Endothelial cell of umbilical vein (primary cell): ENCODE data around the gene DMRTC2. TPM values are rescaled to one million over a fixed set of nuclear protein-coding genes. Genes with fewer than 3 reads are reported as not detected.

ENCODE experiments used
- BruUV-seq: library from RNA; stranded (reverse); fragments of 400-500 nt; replicated peaks from 2 replicates; lab custom pipeline; 2021; lab: Mats Ljungman, UMichigan
- CTCF ChIA-PET: fragments of 300-600, 350-600 bp; sonication (Branson Sonifier 250); formaldehyde crosslinking; loops from one replicate; lab custom pipeline; 2021; ENCODE audit warnings: antibody characterized with exemption, inconsistent platforms; lab: Charles Lee
- POLR2A ChIA-PET: fragments of 300-600, 350-600 bp; sonication (Branson Sonifier 250); formaldehyde crosslinking; loops from one replicate; lab custom pipeline; 2021; ENCODE audit warnings: antibody characterized with exemption, inconsistent platforms; lab: Charles Lee
- DNase-seq: peaks from one replicate; pipeline ENCODE4 v3.0.0-alpha.2; 2011; ENCODE audit warnings: low read depth, low spot score
- FAIRE-seq: peaks from 2 replicates; lab custom pipeline; 2011; peaks lifted over from hg19 to GRCh38; lab: Jason Lieb, UNC
- H2AFZ ChIP-seq: 2 replicates; pipeline ENCODE4 v1.6.0; 2012; ENCODE audit warnings: low read depth, low read length, control low read depth, inconsistent platforms
- H3K27ac ChIP-seq: 2 replicates; pipeline ENCODE4 v1.5.1; 2011; ENCODE audit warnings: low read depth, mild to moderate bottlenecking, control low read depth, low read length, moderate library complexity; ENCODE audit not compliant: insufficient read depth
- H3K27me3 ChIP-seq, 2 experiments: 2 replicates each; pipeline versions ENCODE4 v1.6.0 to v1.6.1; 2011; ENCODE audit warnings: low read length in 2 of 2, mixed read lengths in 1 of 2; ENCODE audit not compliant: control insufficient read depth in 2 of 2, insufficient read depth in 2 of 2
- H3K36me3 ChIP-seq, 2 experiments: 2 replicates in 1 of 2; 3 replicates in 1 of 2; pipeline ENCODE4 v1.5.1; 2011; ENCODE audit warnings: low read length in 2 of 2, mild to moderate bottlenecking in 1 of 2, moderate library complexity in 1 of 2; ENCODE audit not compliant: control insufficient read depth in 2 of 2, insufficient read depth in 2 of 2; ENCODE audit errors: extremely low read depth in 1 of 2
- H3K4me1 ChIP-seq: 3 replicates; pipeline ENCODE4 v1.5.1; 2011; ENCODE audit warnings: mild to moderate bottlenecking, low read length; ENCODE audit not compliant: control insufficient read depth, insufficient read depth; ENCODE audit errors: extremely low read depth
- H3K4me2 ChIP-seq: 2 replicates; pipeline ENCODE4 v1.6.1; 2011; ENCODE audit warnings: low read length, control low read depth, mixed read lengths; ENCODE audit not compliant: insufficient read depth
- H3K4me3 ChIP-seq, 3 experiments: fragments of 200-600 bp in 1 of 3; sonication (generic), shearing (Covaris generic) in 1 of 3; replicated peaks in 1 of 3; 2 replicates each; pipeline ENCODE4 v1.5.1; 2011 to 2016; ENCODE audit warnings: control low read depth in 3 of 3, low read length in 3 of 3, mild to moderate bottlenecking in 2 of 3, inconsistent platforms in 1 of 3, low read depth in 1 of 3, moderate library complexity in 1 of 3; ENCODE audit not compliant: insufficient read depth in 1 of 3
- H3K79me2 ChIP-seq: 2 replicates; pipeline ENCODE4 v1.6.0; 2012; ENCODE audit warnings: low read length, inconsistent platforms; ENCODE audit not compliant: control insufficient read depth, insufficient read depth
- H3K9ac ChIP-seq: replicated peaks from 2 replicates; pipeline ENCODE3; 2011; ENCODE audit warnings: low read length, control low read depth; ENCODE audit not compliant: insufficient read depth; ENCODE audit errors: extremely low read depth
- H3K9me1 ChIP-seq: replicated peaks from 3 replicates; pipeline ENCODE4 v1.6.0; 2011; ENCODE audit warnings: mild to moderate bottlenecking, low read length; ENCODE audit not compliant: control insufficient read depth, insufficient read depth; ENCODE audit errors: extremely low read depth
- H3K9me3 ChIP-seq: replicated peaks from 2 replicates; pipeline ENCODE4 v1.5.1; 2012; ENCODE audit warnings: low read length, inconsistent platforms; ENCODE audit not compliant: control insufficient read depth, insufficient read depth
- H4K20me1 ChIP-seq: replicated peaks from 2 replicates; pipeline ENCODE3; 2011; ENCODE audit warnings: mild to moderate bottlenecking, low read length; ENCODE audit not compliant: control insufficient read depth, insufficient read depth; ENCODE audit errors: extremely low read depth
- EZH2 ChIP-seq: IDR thresholded peaks from 2 replicates; pipeline ENCODE4 v1.6.1; 2012; ENCODE audit warnings: borderline replicate concordance, low read depth, mild to moderate bottlenecking, moderate library complexity, low read length, inconsistent platforms; ENCODE audit not compliant: severe bottlenecking
- FOS ChIP-seq: IDR thresholded peaks from 2 replicates; pipeline ENCODE4 v1.6.1; 2011; ENCODE audit warnings: mild to moderate bottlenecking, low read length, moderate library complexity, borderline replicate concordance; ENCODE audit not compliant: insufficient read depth
- GATA2 ChIP-seq: IDR thresholded peaks from 2 replicates; pipeline ENCODE4 v1.7.0; 2011; ENCODE audit warnings: low read depth, mild to moderate bottlenecking, moderate library complexity, mixed read lengths, low read length; ENCODE audit not compliant: insufficient read length, insufficient read depth
- JUN ChIP-seq: IDR thresholded peaks from 2 replicates; pipeline ENCODE4 v1.6.1; 2011; ENCODE audit warnings: borderline replicate concordance, low read depth; ENCODE audit not compliant: insufficient read length, insufficient read depth
- MYC ChIP-seq: IDR thresholded peaks from one replicate; pipeline ENCODE4 v1.6.1; 2011; ENCODE audit warnings: mild to moderate bottlenecking, low read depth, low read length
- POLR2A ChIP-seq: IDR thresholded peaks from 2 replicates; pipeline ENCODE4 v1.6.1; 2012; ENCODE audit warnings: low read depth, mild to moderate bottlenecking, control low read depth, low read length
- POLR2AphosphoS5 ChIP-seq: IDR thresholded peaks from 2 replicates; pipeline ENCODE4 v1.6.1; 2012; ENCODE audit warnings: low read depth, mild to moderate bottlenecking, control low read depth, low read length, moderate library complexity; ENCODE audit not compliant: insufficient read depth
- dilution Hi-C: fragments of 300-500 bp; cut with MboI; formaldehyde crosslinking; loops from one replicate; pipeline ENCODE4 v1.15.0; 2019; ENCODE audit warnings: low sequenced_read_pairs; ENCODE audit not compliant: extremely low pct_ligation_motif_present
- intact Hi-C: fragments of 100-400 bp; cut with micrococcal nuclease; formaldehyde crosslinking; loops from one replicate; pipeline ENCODE4 v1.10.0; 2022
- polyA plus RNA-seq, 4 experiments: library from polyadenylated mRNA; depleted of rRNA in 3 of 4; stranded (reverse) in 3 of 4; unstranded in 1 of 4; fragments of >200 nt; gene quantifications; 2 replicates each; pipeline versions ENCODE4 v1.2.1 to v1.2.3, GENCODE V29; 2011 to 2012; ENCODE audit warnings: missing spikeins in 1 of 4
- total RNA-seq: library from RNA; stranded (reverse); gene quantifications from 2 replicates; pipeline ENCODE4 v1.2.3, GENCODE V29; 2021
- TF ChIP-seq, protein P1 (sequence below), 2 donors: IDR thresholded peaks; 1 replicate in 1 of 2; 2 replicates in 1 of 2; pipeline ENCODE4 v1.5.1; 2011; ENCODE audit warnings: low read length in 2 of 2, mild to moderate bottlenecking in 2 of 2, moderate library complexity in 2 of 2, control low read depth in 1 of 2, inconsistent platforms in 1 of 2, low read depth in 1 of 2; ENCODE audit not compliant: insufficient read depth in 1 of 2; ENCODE audit errors: extremely low read depth in 1 of 2
- TF ChIP-seq, protein P2 (sequence below): IDR thresholded peaks from 2 replicates; pipeline ENCODE4 v1.6.1; 2011; ENCODE audit not compliant: insufficient read depth, insufficient read length

Gene DMRTC2
- total and polyA plus RNA-seq, 2 donors (not counting 3 experiments of a cell fraction or from before 2014, with no cell fraction given): not detected

DNA sequence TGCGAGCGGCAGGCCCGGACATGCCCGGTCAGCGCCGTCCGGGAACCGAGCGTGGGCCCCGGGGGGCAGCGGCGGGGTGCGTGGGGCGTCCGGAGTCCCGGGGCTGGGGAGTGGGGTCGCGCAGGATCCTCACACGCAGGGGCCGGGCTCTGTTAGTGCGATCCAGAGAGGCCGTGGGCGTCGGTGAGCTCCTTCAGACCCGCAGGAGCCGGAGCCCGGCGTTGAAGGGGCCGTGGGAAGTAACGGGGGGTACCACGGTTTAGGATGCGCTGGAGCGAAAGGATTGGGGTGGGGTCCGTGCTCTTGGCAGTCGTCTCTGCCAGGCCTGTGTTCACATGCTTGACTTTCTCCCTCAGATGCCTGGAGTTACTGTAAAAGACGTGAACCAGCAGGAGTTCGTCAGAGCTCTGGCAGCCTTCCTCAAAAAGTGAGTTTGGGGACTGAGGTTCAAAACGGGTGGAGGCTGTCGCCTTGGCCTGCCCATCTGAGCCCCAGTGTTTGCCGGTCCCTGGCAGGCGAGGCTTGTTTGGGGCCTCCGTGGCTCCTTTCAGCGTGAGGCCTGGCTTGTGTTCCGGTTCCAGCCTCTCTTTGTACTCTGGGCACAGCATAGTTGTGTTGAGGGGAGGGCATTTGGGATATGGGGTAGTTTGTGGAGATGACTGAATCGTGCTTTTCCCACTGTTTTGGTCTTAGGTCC, 15.7 kb downstream of the DMRTC2 start:
- Histone ChIP-seq H3K4me3 (peak overlapping the region; percentile 78 to 86 (median 85)), H3K79me2 (peaks cover 54% of the 10 kb centered on the region), H3K36me3 (peaks cover 23 to 37% of the 10 kb centered on the region in 2 experiments), H3K9ac (peak overlapping the region; percentile 98), H3K4me2 (peak overlapping the region; percentile 88), H3K27me3 (no peaks in the 10 kb centered on the region), H3K27ac (peak overlapping the region; percentile 93), H3K9me1 (no peaks in the 10 kb centered on the region), H3K9me3 (no peaks in the 10 kb centered on the region), H4K20me1 (no peaks in the 10 kb centered on the region), H3K4me1 (peaks cover 39% of the 10 kb centered on the region), H2AFZ (no peak overlapping the region)
- peak; percentile 40 for DNase-seq
- POLR2A ChIA-PET: interaction anchor here (0.6 to 1.6 kb wide), 7 partner anchors 8 to 215 kb away, joined by 3 to 7 read pairs (median 4); partner anchors contain the start of genes RABAC1 and ZNF574
- BruUV-seq: TSS peak; percentile 72
- TF ChIP-seq MYC: no peak
- no peak for FAIRE-seq
- CTCF ChIA-PET: interaction anchor here (1.3 to 4.0 kb wide), 4 partner anchors 9 to 98 kb away, joined by 4 to 18 read pairs (median 7); partner anchors contain the start of gene RABAC1
- intact Hi-C loops (loop anchor here (1.0 kb wide), 1 partner anchor 24 kb away; no protein-coding TSS in a partner anchor), dilution Hi-C loops (no loop called here)

DNA sequence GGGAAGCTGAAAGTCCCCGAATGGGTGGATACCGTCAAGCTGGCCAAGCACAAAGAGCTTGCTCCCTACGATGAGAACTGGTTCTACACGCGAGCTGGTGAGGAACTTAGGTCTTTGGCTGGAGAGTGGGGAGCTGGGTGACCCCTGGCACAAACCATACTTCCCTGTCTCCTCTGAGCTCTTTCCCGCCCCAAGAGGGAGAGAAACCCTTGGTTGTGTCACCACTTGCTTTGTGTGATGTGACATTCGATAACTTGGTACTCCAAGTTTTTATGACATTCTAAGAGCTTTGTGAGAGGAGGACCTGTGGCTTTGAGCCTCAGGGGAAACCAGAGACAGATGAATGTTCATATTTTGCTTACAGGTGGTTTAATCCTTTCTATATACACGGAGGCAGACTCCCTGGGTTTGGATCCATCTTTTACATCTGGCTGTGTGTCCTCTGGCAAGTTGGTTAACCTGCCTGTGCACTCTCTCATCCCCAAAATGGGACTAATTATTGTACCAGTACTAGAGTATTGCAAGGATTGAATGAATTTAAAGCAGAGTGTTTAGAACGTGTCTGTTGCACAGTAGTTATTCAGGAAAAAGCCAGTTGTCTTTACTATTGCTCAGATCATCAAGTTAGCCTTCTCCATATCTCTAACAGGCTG, 16.4 kb downstream of the DMRTC2 start:
- TF ChIP-seq GATA2: no peak
- no peak for TF ChIP-seq POLR2AphosphoS5
- no peak for TF ChIP-seq POLR2A
- no peak for TF ChIP-seq FOS
- no peak for TF ChIP-seq EZH2
- TF ChIP-seq, protein P1, sequence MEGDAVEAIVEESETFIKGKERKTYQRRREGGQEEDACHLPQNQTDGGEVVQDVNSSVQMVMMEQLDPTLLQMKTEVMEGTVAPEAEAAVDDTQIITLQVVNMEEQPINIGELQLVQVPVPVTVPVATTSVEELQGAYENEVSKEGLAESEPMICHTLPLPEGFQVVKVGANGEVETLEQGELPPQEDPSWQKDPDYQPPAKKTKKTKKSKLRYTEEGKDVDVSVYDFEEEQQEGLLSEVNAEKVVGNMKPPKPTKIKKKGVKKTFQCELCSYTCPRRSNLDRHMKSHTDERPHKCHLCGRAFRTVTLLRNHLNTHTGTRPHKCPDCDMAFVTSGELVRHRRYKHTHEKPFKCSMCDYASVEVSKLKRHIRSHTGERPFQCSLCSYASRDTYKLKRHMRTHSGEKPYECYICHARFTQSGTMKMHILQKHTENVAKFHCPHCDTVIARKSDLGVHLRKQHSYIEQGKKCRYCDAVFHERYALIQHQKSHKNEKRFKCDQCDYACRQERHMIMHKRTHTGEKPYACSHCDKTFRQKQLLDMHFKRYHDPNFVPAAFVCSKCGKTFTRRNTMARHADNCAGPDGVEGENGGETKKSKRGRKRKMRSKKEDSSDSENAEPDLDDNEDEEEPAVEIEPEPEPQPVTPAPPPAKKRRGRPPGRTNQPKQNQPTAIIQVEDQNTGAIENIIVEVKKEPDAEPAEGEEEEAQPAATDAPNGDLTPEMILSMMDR (IDR thresholded peaks at IDR 0.05; ENCODE audit: extremely low read depth in 1 of 2, insufficient read depth in 1 of 2, low read depth in 1 of 2, low read length in 2 of 2): no peak
- TF ChIP-seq, protein P2, sequence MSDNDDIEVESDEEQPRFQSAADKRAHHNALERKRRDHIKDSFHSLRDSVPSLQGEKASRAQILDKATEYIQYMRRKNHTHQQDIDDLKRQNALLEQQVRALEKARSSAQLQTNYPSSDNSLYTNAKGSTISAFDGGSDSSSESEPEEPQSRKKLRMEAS: no peak
- TF ChIP-seq MYC: no peak
- TF ChIP-seq JUN: no peak
- intact Hi-C loops (no loop called here), dilution Hi-C loops (no loop called here)
- peak overlapping the region; percentile 93 for H3K27ac ChIP-seq
- no peaks in the 10 kb centered on the region for H3K9me1 ChIP-seq
- peak overlapping the region; percentile 88 for H3K4me2 ChIP-seq
- CTCF ChIA-PET: interaction anchor here (4.0 kb wide), 1 partner anchor 12 kb away, joined by 18 read pairs; no protein-coding TSS in a partner anchor
- H3K9me3 ChIP-seq: no peaks in the 10 kb centered on the region
- no peak overlapping the region for H2AFZ ChIP-seq
- TSS peak; percentile 39 for BruUV-seq
- peak overlapping the region; percentile 78 to 86 (median 85) for H3K4me3 ChIP-seq
- FAIRE-seq: no peak
- DNase-seq: no peak
- H3K36me3 ChIP-seq: peaks cover 26 to 40% of the 10 kb centered on the region in 2 experiments
- H3K9ac ChIP-seq: peak overlapping the region; percentile 98
- H4K20me1 ChIP-seq: no peaks in the 10 kb centered on the region
- peaks cover 57% of the 10 kb centered on the region for H3K79me2 ChIP-seq
- POLR2A ChIA-PET: interaction anchor here (1.4 kb wide), 2 partner anchors 12 to 215 kb away, joined by 4 to 5 read pairs; partner anchors contain the start of gene ZNF574
- peaks cover 41% of the 10 kb centered on the region for H3K4me1 ChIP-seq
- no peaks in the 10 kb centered on the region for H3K27me3 ChIP-seq
